HCT116 (cell line): ENCODE data around the gene SEMA3G. TPM values are rescaled to one million over a fixed set of nuclear protein-coding genes. Genes with fewer than 3 reads are reported as not detected.

Experiments used
- ATAC-seq: fragments of 200-7000 bp; cut with Tn5 transposase; 2 replicates; pipeline ENCODE4 v1.9.1; 2020; ENCODE audit warnings: mild to moderate bottlenecking, moderate library complexity
- BruUV-seq: library from RNA; stranded (reverse); fragments of 400-500 nt; replicated peaks from 2 replicates; lab custom pipeline; 2021; lab: Mats Ljungman, UMichigan
- CTCF ChIA-PET: fragments of 300-600 bp; sonication (Branson Sonifier 250); formaldehyde crosslinking; loops from one replicate; lab custom pipeline; 2021; ENCODE audit warnings: antibody characterized with exemption; lab: Charles Lee
- POLR2A ChIA-PET: fragments of 300-600, 350-600 bp; sonication (Branson Sonifier 250); formaldehyde crosslinking; loops from one replicate; lab custom pipeline; 2021; ENCODE audit warnings: antibody characterized with exemption; lab: Charles Lee
- RAD21 ChIA-PET, 2 experiments: fragments of 300-600 bp; sonication (Branson Sonifier 250); formaldehyde crosslinking; loops; one replicate each; lab custom pipeline; 2023; ENCODE audit warnings: low total read pairs in 2 of 2; ENCODE audit not compliant: uncharacterized antibody in 2 of 2, unreplicated experiment in 2 of 2, low non-redundant PET in 1 of 2; lab: Charles Lee
- DNase-seq: peaks from one replicate; pipeline ENCODE4 v3.0.0-alpha.2; 2010; ENCODE audit warnings: low read depth, low spot score
- H2AFZ ChIP-seq: fragments of 200-600 bp; shearing (Covaris generic), sonication (generic); 2 replicates; pipeline ENCODE4 v1.6.1; 2017; ENCODE audit warnings: low read depth, mixed run types, mixed read lengths, antibody characterized with exemption, low read length; ENCODE audit not compliant: poor library complexity, severe bottlenecking
- H3K27ac ChIP-seq: 2 replicates; pipeline ENCODE4 v1.5.1; 2012; ENCODE audit warnings: low read depth, low read length
- H3K27me3 ChIP-seq: fragments of 200-600 bp; sonication (generic); 2 replicates; pipeline ENCODE4 v1.6.1; 2016; ENCODE audit warnings: mixed run types, low read length, mixed read lengths; ENCODE audit not compliant: insufficient read depth
- H3K36me3 ChIP-seq, 2 experiments: fragments of 200-500 bp in 1 of 2; fragments of 200-600 bp in 1 of 2; sonication (Bioruptor generic) in 1 of 2; sonication (generic) in 1 of 2; 2 replicates each; pipeline versions ENCODE4 v1.5.1 to v1.6.1; 2014 to 2016; ENCODE audit warnings: low read length in 2 of 2, inconsistent platforms in 1 of 2, mixed read lengths in 1 of 2, mixed run types in 1 of 2; ENCODE audit not compliant: insufficient read depth in 2 of 2, control insufficient read depth in 1 of 2
- H3K4me1 ChIP-seq, 2 experiments: fragments of 200-600 bp in 1 of 2; sonication (generic) in 1 of 2; 2 replicates each; pipeline versions ENCODE4 v1.5.1 to v1.6.1; 2012 to 2017; ENCODE audit warnings: low read length in 2 of 2, inconsistent platforms in 1 of 2, mild to moderate bottlenecking in 1 of 2, mixed read lengths in 1 of 2, mixed run types in 1 of 2, moderate library complexity in 1 of 2; ENCODE audit not compliant: insufficient read depth in 2 of 2, control insufficient read depth in 1 of 2
- H3K4me2 ChIP-seq: fragments of 200-600 bp; sonication (generic); 2 replicates; pipeline ENCODE4 v1.6.1; 2017; ENCODE audit warnings: mixed run types, low read length, mixed read lengths
- H3K4me3 ChIP-seq, 2 experiments: fragments of 200-600 bp in 1 of 2; sonication (generic) in 1 of 2; replicated peaks in 1 of 2; 2 replicates each; pipeline ENCODE4 v1.5.1; 2011 to 2016; ENCODE audit warnings: low read length in 2 of 2, control low read depth in 1 of 2, low read depth in 1 of 2, mild to moderate bottlenecking in 1 of 2, mixed read lengths in 1 of 2, mixed run types in 1 of 2
- H3K79me2 ChIP-seq: fragments of 200-600 bp; sonication (generic); 2 replicates; pipeline ENCODE4 v1.6.1; 2017; ENCODE audit warnings: mild to moderate bottlenecking, mixed run types, low read length, moderate library complexity, mixed read lengths; ENCODE audit not compliant: insufficient read depth
- H3K9ac ChIP-seq: fragments of 200-600 bp; sonication (generic); 2 replicates; pipeline ENCODE4 v1.6.1; 2016; ENCODE audit warnings: low read length, mixed read lengths
- H3K9me2 ChIP-seq: fragments of 200-600 bp; sonication (generic), shearing (Covaris generic); 2 replicates; pipeline ENCODE4 v1.6.1; 2017; ENCODE audit warnings: mixed run types, mild to moderate bottlenecking, moderate library complexity; ENCODE audit not compliant: insufficient read depth
- H3K9me3 ChIP-seq, 2 experiments: fragments of 200-500 bp in 1 of 2; fragments of 200-600 bp in 1 of 2; sonication (Bioruptor generic) in 1 of 2; sonication (generic) in 1 of 2; 2 replicates each; pipeline ENCODE4 v1.6.1; 2014 to 2017; ENCODE audit warnings: low read length in 2 of 2, mixed read lengths in 2 of 2, inconsistent platforms in 1 of 2, low read depth in 1 of 2, mild to moderate bottlenecking in 1 of 2, mixed run types in 1 of 2, moderate library complexity in 1 of 2; ENCODE audit not compliant: control insufficient read depth in 1 of 2, insufficient read depth in 1 of 2
- H4K20me1 ChIP-seq: fragments of 200-600 bp; sonication (generic), shearing (Covaris generic); 2 replicates; pipeline ENCODE4 v1.6.1; 2017; ENCODE audit warnings: mixed run types, mild to moderate bottlenecking, moderate library complexity; ENCODE audit not compliant: insufficient read depth
- CTCF ChIP-seq, 3 experiments: fragments of 200-600 bp in 1 of 3; sonication (generic) in 1 of 3; IDR thresholded peaks in 2 of 3; conservative IDR thresholded peaks in 1 of 3; 2 replicates each; pipeline ENCODE4 v1.5.1; 2012 to 2017; ENCODE audit warnings: low read depth in 2 of 3, low read length in 2 of 3, antibody characterized with exemption in 1 of 3, borderline replicate concordance in 1 of 3, control low read depth in 1 of 3, mild to moderate bottlenecking in 1 of 3, mixed read lengths in 1 of 3, mixed run types in 1 of 3, moderate library complexity in 1 of 3; ENCODE audit not compliant: insufficient read depth in 1 of 3
- ELF1 ChIP-seq: IDR thresholded peaks from 2 replicates; pipeline ENCODE4 v1.6.1; 2012; ENCODE audit warnings: low read depth, borderline replicate concordance
- RAD21 ChIP-seq: IDR thresholded peaks from 2 replicates; pipeline ENCODE4 v1.6.1; 2012; ENCODE audit warnings: low read depth, mild to moderate bottlenecking
- TCF7L2 ChIP-seq: IDR thresholded peaks from 2 replicates; pipeline ENCODE4 v1.7.0; 2011; ENCODE audit warnings: borderline replicate concordance, inconsistent platforms; ENCODE audit not compliant: insufficient read depth, insufficient read length; ENCODE audit errors: extremely low read depth
- YY1 ChIP-seq: IDR thresholded peaks from 2 replicates; pipeline ENCODE4 v1.6.1; 2011; ENCODE audit warnings: low read length, low read depth, moderate library complexity, mild to moderate bottlenecking; ENCODE audit not compliant: insufficient replicate concordance; ENCODE audit errors: extremely low read depth
- intact Hi-C: fragments of 100-400 bp; cut with micrococcal nuclease; formaldehyde crosslinking; loops from 2 replicates; pipeline ENCODE4 v1.10.0; 2022
- total RNA-seq: library from RNA; stranded (reverse); gene quantifications from one replicate; pipeline ENCODE4 v1.2.1, GENCODE V29; 2021; ENCODE audit not compliant: unreplicated experiment

The SEMA3G gene
- total RNA-seq, 1 experiment from 2014 or later: 4.2 TPM

GRCh38 chr3:52446631-52447511 is 2.0 kb upstream of the SEMA3G start:
- peak; percentile 20 for TF ChIP-seq TCF7L2
- no peak for TF ChIP-seq RAD21
- TF ChIP-seq ELF1: no peak
- peak; percentile 5 for TF ChIP-seq YY1
- peak in 2 of 3 experiments; percentile 99 to 100; a peak in 4 of 6 replicates for TF ChIP-seq CTCF (IDR thresholded peaks at IDR 0.05 in 2 of 3, conservative IDR thresholded peaks at IDR 0.05 in 1 of 3; ENCODE audit: borderline replicate concordance in 1 of 3, insufficient read depth in 1 of 3, low read depth in 2 of 3, low read length in 2 of 3)
- TF ChIP-seq, all 23 proteins: peak for 3
- H4K20me1 ChIP-seq: no peaks in the 10 kb centered on the region
- H3K36me3 ChIP-seq: no peaks in the 10 kb centered on the region
- no peak overlapping the region for H2AFZ ChIP-seq
- H3K9me2 ChIP-seq: no peaks in the 10 kb centered on the region
- DNase-seq: peak; percentile 67
- no TSS peak for BruUV-seq
- no peak overlapping the region for H3K27ac ChIP-seq
- RAD21 ChIA-PET: interaction anchor here in 1 of 2 experiments (0.8 to 1.0 kb wide), 2 partner anchors 35 to 221 kb away, joined by 3 read pairs; partner anchors contain the start of gene TLR9
- H3K27me3 ChIP-seq: no peaks in the 10 kb centered on the region
- POLR2A ChIA-PET: no interaction called here
- peaks cover 16 to 37% of the 10 kb centered on the region in 2 experiments for H3K4me1 ChIP-seq
- ATAC-seq: peak; percentile 63
- no peaks in the 10 kb centered on the region for H3K79me2 ChIP-seq
- H3K4me3 ChIP-seq: no peak overlapping the region
- intact Hi-C loops: loop anchor here (1.0 to 5.0 kb wide), 3 partner anchors 19 to 155 kb away; no protein-coding TSS in a partner anchor
- H3K9ac ChIP-seq: no peak overlapping the region
- no peaks in the 10 kb centered on the region for H3K9me3 ChIP-seq
- CTCF ChIA-PET: interaction anchor here (0.8 to 2.0 kb wide), 6 partner anchors 15 to 107 kb away, joined by 3 to 13 read pairs (median 4); no protein-coding TSS in a partner anchor
- H3K4me2 ChIP-seq: no peak overlapping the region
